ENCODE measurements around the gene MZF1.

DNA sequence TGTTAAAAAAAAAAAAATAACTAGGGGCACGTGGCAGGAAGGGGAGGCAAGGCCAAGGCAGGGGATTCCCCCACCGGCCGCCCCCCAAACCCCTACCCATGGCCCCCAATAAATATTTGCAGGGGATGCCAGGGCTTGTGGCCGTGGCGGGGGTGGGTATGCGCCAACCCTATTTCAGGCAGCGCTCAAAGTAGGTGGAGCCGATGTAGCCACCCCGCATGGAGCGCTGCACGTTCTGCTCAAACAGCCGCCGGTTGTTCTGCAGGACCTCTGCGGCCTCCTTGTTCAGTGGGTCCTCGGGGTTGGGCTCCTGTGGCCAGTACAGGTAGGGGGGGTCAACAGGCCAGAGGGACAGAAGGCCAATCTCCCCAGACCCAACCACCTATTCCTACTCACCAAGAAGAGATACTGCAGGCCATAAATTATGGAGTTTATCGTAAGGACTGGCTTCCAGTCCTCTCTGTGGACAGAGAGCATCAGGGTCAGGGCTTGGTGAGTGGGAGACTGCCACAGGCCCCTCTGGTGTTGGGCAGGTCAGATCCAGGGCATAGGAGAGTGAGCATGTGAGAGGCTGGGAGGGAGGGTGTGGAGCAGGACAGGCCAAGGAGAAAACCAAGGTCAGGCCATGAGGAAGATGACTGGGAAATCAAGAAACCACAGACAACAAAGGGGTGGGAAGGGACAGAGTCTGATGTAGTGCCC lies 17.1 kb downstream of the MZF1 start:
- TF ChIP-seq, protein P1, sequence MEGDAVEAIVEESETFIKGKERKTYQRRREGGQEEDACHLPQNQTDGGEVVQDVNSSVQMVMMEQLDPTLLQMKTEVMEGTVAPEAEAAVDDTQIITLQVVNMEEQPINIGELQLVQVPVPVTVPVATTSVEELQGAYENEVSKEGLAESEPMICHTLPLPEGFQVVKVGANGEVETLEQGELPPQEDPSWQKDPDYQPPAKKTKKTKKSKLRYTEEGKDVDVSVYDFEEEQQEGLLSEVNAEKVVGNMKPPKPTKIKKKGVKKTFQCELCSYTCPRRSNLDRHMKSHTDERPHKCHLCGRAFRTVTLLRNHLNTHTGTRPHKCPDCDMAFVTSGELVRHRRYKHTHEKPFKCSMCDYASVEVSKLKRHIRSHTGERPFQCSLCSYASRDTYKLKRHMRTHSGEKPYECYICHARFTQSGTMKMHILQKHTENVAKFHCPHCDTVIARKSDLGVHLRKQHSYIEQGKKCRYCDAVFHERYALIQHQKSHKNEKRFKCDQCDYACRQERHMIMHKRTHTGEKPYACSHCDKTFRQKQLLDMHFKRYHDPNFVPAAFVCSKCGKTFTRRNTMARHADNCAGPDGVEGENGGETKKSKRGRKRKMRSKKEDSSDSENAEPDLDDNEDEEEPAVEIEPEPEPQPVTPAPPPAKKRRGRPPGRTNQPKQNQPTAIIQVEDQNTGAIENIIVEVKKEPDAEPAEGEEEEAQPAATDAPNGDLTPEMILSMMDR (IDR thresholded peaks at IDR 0.05; ENCODE audit: low read depth, low read length, missing input control), result no peak
- TF ChIP-seq TAF1 (conservative IDR thresholded peaks at IDR 0.05) (no peak), GABPA (IDR thresholded peaks at IDR 0.05 in 1 of 2, conservative IDR thresholded peaks at IDR 0.05 in 1 of 2) (no peak), JUND (IDR thresholded peaks at IDR 0.05) (no peak), YY1 (IDR thresholded peaks at IDR 0.05) (no peak), RAD21 (IDR thresholded peaks at IDR 0.05) (no peak), SP1 (IDR thresholded peaks at IDR 0.05) (no peak), RXRA (IDR thresholded peaks at IDR 0.05) (no peak), HNF4G (IDR thresholded peaks at IDR 0.05) (no peak)
- TF ChIP-seq, protein P2, sequence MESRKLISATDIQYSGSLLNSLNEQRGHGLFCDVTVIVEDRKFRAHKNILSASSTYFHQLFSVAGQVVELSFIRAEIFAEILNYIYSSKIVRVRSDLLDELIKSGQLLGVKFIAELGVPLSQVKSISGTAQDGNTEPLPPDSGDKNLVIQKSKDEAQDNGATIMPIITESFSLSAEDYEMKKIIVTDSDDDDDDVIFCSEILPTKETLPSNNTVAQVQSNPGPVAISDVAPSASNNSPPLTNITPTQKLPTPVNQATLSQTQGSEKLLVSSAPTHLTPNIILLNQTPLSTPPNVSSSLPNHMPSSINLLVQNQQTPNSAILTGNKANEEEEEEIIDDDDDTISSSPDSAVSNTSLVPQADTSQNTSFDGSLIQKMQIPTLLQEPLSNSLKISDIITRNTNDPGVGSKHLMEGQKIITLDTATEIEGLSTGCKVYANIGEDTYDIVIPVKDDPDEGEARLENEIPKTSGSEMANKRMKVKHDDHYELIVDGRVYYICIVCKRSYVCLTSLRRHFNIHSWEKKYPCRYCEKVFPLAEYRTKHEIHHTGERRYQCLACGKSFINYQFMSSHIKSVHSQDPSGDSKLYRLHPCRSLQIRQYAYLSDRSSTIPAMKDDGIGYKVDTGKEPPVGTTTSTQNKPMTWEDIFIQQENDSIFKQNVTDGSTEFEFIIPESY (IDR thresholded peaks at IDR 0.05), result no peak
- TF ChIP-seq, protein P3, sequence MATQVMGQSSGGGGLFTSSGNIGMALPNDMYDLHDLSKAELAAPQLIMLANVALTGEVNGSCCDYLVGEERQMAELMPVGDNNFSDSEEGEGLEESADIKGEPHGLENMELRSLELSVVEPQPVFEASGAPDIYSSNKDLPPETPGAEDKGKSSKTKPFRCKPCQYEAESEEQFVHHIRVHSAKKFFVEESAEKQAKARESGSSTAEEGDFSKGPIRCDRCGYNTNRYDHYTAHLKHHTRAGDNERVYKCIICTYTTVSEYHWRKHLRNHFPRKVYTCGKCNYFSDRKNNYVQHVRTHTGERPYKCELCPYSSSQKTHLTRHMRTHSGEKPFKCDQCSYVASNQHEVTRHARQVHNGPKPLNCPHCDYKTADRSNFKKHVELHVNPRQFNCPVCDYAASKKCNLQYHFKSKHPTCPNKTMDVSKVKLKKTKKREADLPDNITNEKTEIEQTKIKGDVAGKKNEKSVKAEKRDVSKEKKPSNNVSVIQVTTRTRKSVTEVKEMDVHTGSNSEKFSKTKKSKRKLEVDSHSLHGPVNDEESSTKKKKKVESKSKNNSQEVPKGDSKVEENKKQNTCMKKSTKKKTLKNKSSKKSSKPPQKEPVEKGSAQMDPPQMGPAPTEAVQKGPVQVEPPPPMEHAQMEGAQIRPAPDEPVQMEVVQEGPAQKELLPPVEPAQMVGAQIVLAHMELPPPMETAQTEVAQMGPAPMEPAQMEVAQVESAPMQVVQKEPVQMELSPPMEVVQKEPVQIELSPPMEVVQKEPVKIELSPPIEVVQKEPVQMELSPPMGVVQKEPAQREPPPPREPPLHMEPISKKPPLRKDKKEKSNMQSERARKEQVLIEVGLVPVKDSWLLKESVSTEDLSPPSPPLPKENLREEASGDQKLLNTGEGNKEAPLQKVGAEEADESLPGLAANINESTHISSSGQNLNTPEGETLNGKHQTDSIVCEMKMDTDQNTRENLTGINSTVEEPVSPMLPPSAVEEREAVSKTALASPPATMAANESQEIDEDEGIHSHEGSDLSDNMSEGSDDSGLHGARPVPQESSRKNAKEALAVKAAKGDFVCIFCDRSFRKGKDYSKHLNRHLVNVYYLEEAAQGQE (IDR thresholded peaks at IDR 0.05), result no peak
- TF ChIP-seq, protein P4, sequence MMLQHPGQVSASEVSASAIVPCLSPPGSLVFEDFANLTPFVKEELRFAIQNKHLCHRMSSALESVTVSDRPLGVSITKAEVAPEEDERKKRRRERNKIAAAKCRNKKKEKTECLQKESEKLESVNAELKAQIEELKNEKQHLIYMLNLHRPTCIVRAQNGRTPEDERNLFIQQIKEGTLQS (IDR thresholded peaks at IDR 0.05), result no peak
- TF ChIP-seq, protein P5, sequence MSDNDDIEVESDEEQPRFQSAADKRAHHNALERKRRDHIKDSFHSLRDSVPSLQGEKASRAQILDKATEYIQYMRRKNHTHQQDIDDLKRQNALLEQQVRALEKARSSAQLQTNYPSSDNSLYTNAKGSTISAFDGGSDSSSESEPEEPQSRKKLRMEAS (IDR thresholded peaks at IDR 0.05), result no peak
